NT2/D1 (cell line): ENCODE results near the gene SEC11A.
A peak's percentile ranks its signal among the peaks of the same experiment; 100 is the strongest.
"Not testable (repeated sequence)": the region's sequence is repeated elsewhere in the genome, so short reads cannot be mapped to it uniquely, and the experiment has no call there.

Source experiments
- DNase-seq: peaks from one replicate; pipeline ENCODE4 v3.0.0-alpha.2; 2011; ENCODE audit warnings: low read depth, low spot score
- H3K27me3 ChIP-seq: 2 replicates; pipeline ENCODE4 v1.6.0; 2011; ENCODE audit warnings: mild to moderate bottlenecking; ENCODE audit not compliant: insufficient read length, insufficient read depth
- H3K36me3 ChIP-seq: 2 replicates; pipeline ENCODE4 v1.6.1; 2011; ENCODE audit warnings: mild to moderate bottlenecking, low read length, mixed read lengths; ENCODE audit not compliant: insufficient read depth, insufficient read length
- H3K4me1 ChIP-seq: 2 replicates; pipeline ENCODE4 v1.5.1; 2011; ENCODE audit not compliant: insufficient read depth, insufficient read length
- H3K4me3 ChIP-seq: 2 replicates; pipeline ENCODE4 v1.5.1; 2011; ENCODE audit warnings: low read depth; ENCODE audit not compliant: insufficient read length
- H3K9ac ChIP-seq: 2 replicates; pipeline ENCODE4 v1.6.0; 2011; ENCODE audit warnings: low read depth; ENCODE audit not compliant: insufficient read length
- H3K9me3 ChIP-seq: 2 replicates; pipeline ENCODE4 v1.5.1; 2011; ENCODE audit warnings: mild to moderate bottlenecking, low read length; ENCODE audit not compliant: insufficient read depth
- SUZ12 ChIP-seq: IDR thresholded peaks from 2 replicates; pipeline ENCODE4 v1.6.1; 2011; ENCODE audit not compliant: insufficient read length, insufficient read depth; ENCODE audit errors: extremely low read depth
- YY1 ChIP-seq: IDR thresholded peaks from 2 replicates; pipeline ENCODE4 v1.6.1; 2011; ENCODE audit not compliant: insufficient read length, insufficient read depth
- ZNF274 ChIP-seq: IDR thresholded peaks from 2 replicates; pipeline ENCODE4 v1.6.1; 2011; ENCODE audit warnings: mild to moderate bottlenecking, low read depth, low read length

SEC11A gene

GRCh38 chr15:84736375-84736774 lies 20.4 kb upstream of the SEC11A start:
- H3K36me3 ChIP-seq: no peaks in the 10 kb centered on the region
- H3K4me3 ChIP-seq: no peak overlapping the region
- no peaks in the 10 kb centered on the region for H3K9me3 ChIP-seq
- no peak for TF ChIP-seq YY1
- no peak for TF ChIP-seq ZNF274
- TF ChIP-seq SUZ12: no peak
- no peak for DNase-seq
- H3K4me1 ChIP-seq: no peaks in the 10 kb centered on the region
- no peak overlapping the region for H3K9ac ChIP-seq
- H3K27me3 ChIP-seq: no peaks in the 10 kb centered on the region

- H3K9me3 ChIP-seq, H3K4me3 ChIP-seq, H3K9ac ChIP-seq, DNase-seq, H3K36me3 ChIP-seq, H3K27me3 ChIP-seq, H3K4me1 ChIP-seq: not testable (repeated sequence)
Measured at GRCh38 chr15:84735480-84736061, 19.6 kb upstream of the SEC11A start.

- Histone ChIP-seq H3K4me3 (no peak overlapping the region), H3K9me3 (no peaks in the 10 kb centered on the region), H3K4me1 (no peaks in the 10 kb centered on the region), H3K27me3 (no peaks in the 10 kb centered on the region), H3K36me3 (no peaks in the 10 kb centered on the region), H3K9ac (no peak overlapping the region)
- TF ChIP-seq SUZ12 (no peak), ZNF274 (no peak), YY1 (no peak)
- DNase-seq: peak; percentile 92
Measured at GRCh38 chr15:84734794-84735479, 19.0 kb upstream of the SEC11A start.

- no peak for DNase-seq
- Histone ChIP-seq H3K36me3 (no peaks in the 10 kb centered on the region), H3K4me3 (no peak overlapping the region), H3K27me3 (no peaks in the 10 kb centered on the region), H3K9me3 (no peaks in the 10 kb centered on the region), H3K9ac (no peak overlapping the region), H3K4me1 (no peaks in the 10 kb centered on the region)
- no peak for TF ChIP-seq SUZ12
- no peak for TF ChIP-seq ZNF274
- no peak for TF ChIP-seq YY1
Measured at GRCh38 chr15:84731774-84732173, 15.8 kb upstream of the SEC11A start.

GRCh38 chr15:84727429-84727828 lies 11.5 kb upstream of the SEC11A start:
- Histone ChIP-seq H3K27me3 (no peaks in the 10 kb centered on the region), H3K4me3 (no peak overlapping the region), H3K36me3 (no peaks in the 10 kb centered on the region), H3K9ac (no peak overlapping the region), H3K9me3 (no peaks in the 10 kb centered on the region), H3K4me1 (no peaks in the 10 kb centered on the region)
- no peak for DNase-seq
- no peak for TF ChIP-seq ZNF274
- TF ChIP-seq YY1: no peak
- TF ChIP-seq SUZ12: no peak

- H3K9ac ChIP-seq: no peak overlapping the region
- no peaks in the 10 kb centered on the region for H3K9me3 ChIP-seq
- no peak for DNase-seq
- H3K4me3 ChIP-seq: no peak overlapping the region
- no peaks in the 10 kb centered on the region for H3K4me1 ChIP-seq
- H3K27me3 ChIP-seq: no peaks in the 10 kb centered on the region
- TF ChIP-seq SUZ12 (no peak), YY1 (no peak), ZNF274 (no peak)
- no peaks in the 10 kb centered on the region for H3K36me3 ChIP-seq
Measured at GRCh38 chr15:84725001-84725491, 9.1 kb upstream of the SEC11A start.

- Histone ChIP-seq H3K9ac (no peak overlapping the region), H3K36me3 (no peaks in the 10 kb centered on the region), H3K27me3 (no peaks in the 10 kb centered on the region), H3K4me1 (no peaks in the 10 kb centered on the region), H3K9me3 (no peaks in the 10 kb centered on the region), H3K4me3 (no peak overlapping the region)
- no peak for DNase-seq
- no peak for TF ChIP-seq SUZ12
Measured at GRCh38 chr15:84722628-84723027, 6.7 kb upstream of the SEC11A start.

- TF ChIP-seq SUZ12: no peak
- no peak for TF ChIP-seq ZNF274
- TF ChIP-seq YY1: no peak
- no peak for DNase-seq
Measured at GRCh38 chr15:84721371-84721770, 5.4 kb upstream of the SEC11A start.

More at GRCh38 chr15:84721371-84721770, 5.4 kb upstream of the SEC11A start:
- H3K9ac ChIP-seq: no peak overlapping the region
- H3K4me3 ChIP-seq: no peak overlapping the region
- no peaks in the 10 kb centered on the region for H3K9me3 ChIP-seq
- no peaks in the 10 kb centered on the region for H3K27me3 ChIP-seq
- H3K4me1 ChIP-seq: no peaks in the 10 kb centered on the region
- H3K36me3 ChIP-seq: no peaks in the 10 kb centered on the region
